Measurements from ENCODE around the gene TAOK3. TPM values are rescaled to one million over a fixed set of nuclear protein-coding genes. Genes with fewer than 3 reads are reported as not detected.

TAOK3 gene
- total RNA-seq, 4 donors from 2014 or later: 22.7 to 61.7 (median 38.8) TPM

DNA sequence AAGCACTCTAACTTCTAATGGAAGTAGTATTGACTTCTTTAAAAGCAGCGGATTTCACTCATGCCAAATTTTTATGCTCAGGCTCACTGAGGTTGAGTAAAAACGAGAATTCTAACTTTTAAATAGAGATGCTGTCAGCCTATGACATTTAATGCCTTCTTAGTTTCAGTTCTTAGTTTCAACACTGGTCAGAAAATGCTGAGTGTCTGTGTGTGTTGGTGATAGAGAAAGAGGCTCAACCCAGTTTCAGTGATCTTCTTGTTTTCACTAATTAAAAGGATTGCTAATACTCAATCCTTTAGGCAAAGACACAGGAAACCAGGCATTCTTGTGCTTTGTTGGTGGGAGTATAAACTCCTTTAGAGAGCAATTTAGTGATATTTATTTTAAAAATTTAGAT, 205.8 kb downstream of the TAOK3 start:
- no peaks in the 10 kb centered on the region for H3K9me3 ChIP-seq
- 77% methylated on average over 2 of the region's 2 CpGs for WGBS
- DNase-seq (ENCODE audit: low spot score in 2 of 2): no peak
- H3K4me3 ChIP-seq: no peak overlapping the region
- H3K36me3 ChIP-seq: peaks cover 40% of the 10 kb centered on the region
- H3K27ac ChIP-seq: no peak overlapping the region
- H3K27me3 ChIP-seq: no peaks in the 10 kb centered on the region
- TF ChIP-seq, protein P1, sequence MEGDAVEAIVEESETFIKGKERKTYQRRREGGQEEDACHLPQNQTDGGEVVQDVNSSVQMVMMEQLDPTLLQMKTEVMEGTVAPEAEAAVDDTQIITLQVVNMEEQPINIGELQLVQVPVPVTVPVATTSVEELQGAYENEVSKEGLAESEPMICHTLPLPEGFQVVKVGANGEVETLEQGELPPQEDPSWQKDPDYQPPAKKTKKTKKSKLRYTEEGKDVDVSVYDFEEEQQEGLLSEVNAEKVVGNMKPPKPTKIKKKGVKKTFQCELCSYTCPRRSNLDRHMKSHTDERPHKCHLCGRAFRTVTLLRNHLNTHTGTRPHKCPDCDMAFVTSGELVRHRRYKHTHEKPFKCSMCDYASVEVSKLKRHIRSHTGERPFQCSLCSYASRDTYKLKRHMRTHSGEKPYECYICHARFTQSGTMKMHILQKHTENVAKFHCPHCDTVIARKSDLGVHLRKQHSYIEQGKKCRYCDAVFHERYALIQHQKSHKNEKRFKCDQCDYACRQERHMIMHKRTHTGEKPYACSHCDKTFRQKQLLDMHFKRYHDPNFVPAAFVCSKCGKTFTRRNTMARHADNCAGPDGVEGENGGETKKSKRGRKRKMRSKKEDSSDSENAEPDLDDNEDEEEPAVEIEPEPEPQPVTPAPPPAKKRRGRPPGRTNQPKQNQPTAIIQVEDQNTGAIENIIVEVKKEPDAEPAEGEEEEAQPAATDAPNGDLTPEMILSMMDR (IDR thresholded peaks at IDR 0.05): no peak
- TF ChIP-seq POLR2AphosphoS5 (IDR thresholded peaks at IDR 0.05) (no peak), POLR2A (IDR thresholded peaks at IDR 0.05) (no peak), EP300 (IDR thresholded peaks at IDR 0.05) (no peak)
- H3K4me1 ChIP-seq: no peaks in the 10 kb centered on the region

DNA sequence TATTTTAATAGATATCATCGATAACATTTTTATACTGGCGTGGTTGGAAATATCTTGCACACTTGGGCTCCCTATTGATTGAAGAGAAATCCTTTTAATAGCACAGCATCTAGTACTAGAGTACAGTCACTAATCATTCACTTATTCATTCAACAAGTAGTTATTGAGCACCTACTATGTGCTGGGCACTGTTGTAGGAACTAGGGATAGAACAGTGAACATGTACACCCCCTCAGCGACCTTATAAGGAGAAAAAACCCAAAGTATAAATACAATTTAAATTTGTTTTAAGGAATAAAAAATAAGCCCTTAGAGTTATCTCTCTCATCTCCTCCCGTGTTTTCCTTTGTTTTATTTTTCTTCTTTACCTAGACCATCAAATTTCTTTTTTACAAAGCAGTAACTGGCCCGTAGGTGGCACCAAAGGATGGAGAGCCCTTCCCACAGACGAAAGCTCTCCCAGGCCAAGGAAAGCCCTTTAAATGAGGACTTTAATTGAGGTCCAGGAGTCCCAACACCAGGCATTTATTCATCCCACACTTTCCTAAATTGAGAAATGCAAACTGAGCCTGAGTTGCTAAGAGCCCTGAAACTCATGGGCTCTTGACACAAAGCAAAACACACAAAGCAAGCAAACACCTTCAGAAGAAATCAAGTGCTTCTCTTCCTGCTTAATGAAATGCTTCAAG, 207.8 kb downstream of the TAOK3 start:
- DNase-seq (ENCODE audit: low spot score in 2 of 2): no peak

DNA sequence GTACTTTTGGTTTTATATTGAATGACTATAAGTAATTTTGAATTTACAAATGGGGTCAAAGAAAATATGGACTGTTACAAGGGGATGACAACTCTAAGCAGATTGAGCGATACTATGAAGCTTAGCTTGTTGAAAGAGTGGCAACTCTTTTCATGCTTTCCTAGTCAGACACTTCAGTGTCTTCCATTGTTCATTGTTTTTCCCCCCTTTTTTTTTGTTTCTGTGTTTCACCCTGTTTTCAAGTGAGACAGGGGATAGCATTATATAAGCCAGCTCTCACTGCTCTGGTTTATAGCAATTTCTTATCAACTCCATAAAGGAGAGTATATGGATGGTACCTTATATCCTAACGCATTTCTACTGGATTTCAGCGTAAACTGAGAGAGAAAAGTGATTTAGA, 212.2 kb downstream of the TAOK3 start:
- DNase-seq (ENCODE audit: low spot score in 2 of 2): no peak
- TF ChIP-seq POLR2AphosphoS5 (IDR thresholded peaks at IDR 0.05) (no peak), EP300 (IDR thresholded peaks at IDR 0.05) (no peak), POLR2A (IDR thresholded peaks at IDR 0.05) (no peak)
- TF ChIP-seq, protein P1 (IDR thresholded peaks at IDR 0.05): no peak
- no peak overlapping the region for H3K27ac ChIP-seq
- H3K27me3 ChIP-seq: no peaks in the 10 kb centered on the region
- no peaks in the 10 kb centered on the region for H3K4me1 ChIP-seq
- no peaks in the 10 kb centered on the region for H3K9me3 ChIP-seq
- no peak overlapping the region for H3K4me3 ChIP-seq
- peaks cover 45% of the 10 kb centered on the region for H3K36me3 ChIP-seq
- 97% methylated on average over 3 of the region's 3 CpGs for WGBS

More for the DNA sequence above, 207.8 kb downstream of the TAOK3 start:
- Histone ChIP-seq H3K9me3 (no peaks in the 10 kb centered on the region), H3K27me3 (no peaks in the 10 kb centered on the region), H3K27ac (no peak overlapping the region), H3K4me3 (no peak overlapping the region), H3K4me1 (no peaks in the 10 kb centered on the region), H3K36me3 (peaks cover 40% of the 10 kb centered on the region)
- TF ChIP-seq POLR2A (IDR thresholded peaks at IDR 0.05) (no peak), POLR2AphosphoS5 (IDR thresholded peaks at IDR 0.05) (no peak)
- TF ChIP-seq, protein P1 (IDR thresholded peaks at IDR 0.05): peak in 1 of 2 donors; percentile 31
- 58% methylated on average over 6 of the region's 6 CpGs for WGBS

DNA sequence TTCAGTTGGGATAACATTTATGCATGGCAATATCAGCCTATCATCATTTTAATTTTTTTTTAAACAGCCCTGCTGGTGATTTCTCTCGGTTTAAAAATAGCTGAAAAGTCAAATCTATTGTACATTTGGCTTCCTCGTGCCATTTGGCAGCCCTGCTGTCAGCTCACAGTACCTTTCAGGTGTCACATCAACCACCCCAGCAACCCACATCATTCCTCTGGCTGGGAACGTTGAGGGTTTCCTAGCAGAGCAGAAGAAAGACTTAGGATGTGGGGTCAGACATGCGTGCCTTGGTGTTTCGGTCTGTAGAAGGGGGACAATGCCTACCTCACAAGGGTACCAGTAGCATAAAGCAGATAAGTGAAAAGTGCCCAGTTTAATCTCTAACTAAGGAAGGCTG, 221.0 kb downstream of the TAOK3 start:
- Histone ChIP-seq H3K27ac (no peak overlapping the region), H3K9me3 (no peaks in the 10 kb centered on the region), H3K4me1 (no peaks in the 10 kb centered on the region), H3K36me3 (peaks cover 52% of the 10 kb centered on the region), H3K4me3 (no peak overlapping the region), H3K27me3 (no peaks in the 10 kb centered on the region)
- 82% methylated on average over 5 of the region's 5 CpGs for WGBS
- DNase-seq (ENCODE audit: low spot score in 2 of 2): no peak
- TF ChIP-seq, protein P1 (IDR thresholded peaks at IDR 0.05): no peak
- no peak for TF ChIP-seq POLR2AphosphoS5 (IDR thresholded peaks at IDR 0.05)

DNA sequence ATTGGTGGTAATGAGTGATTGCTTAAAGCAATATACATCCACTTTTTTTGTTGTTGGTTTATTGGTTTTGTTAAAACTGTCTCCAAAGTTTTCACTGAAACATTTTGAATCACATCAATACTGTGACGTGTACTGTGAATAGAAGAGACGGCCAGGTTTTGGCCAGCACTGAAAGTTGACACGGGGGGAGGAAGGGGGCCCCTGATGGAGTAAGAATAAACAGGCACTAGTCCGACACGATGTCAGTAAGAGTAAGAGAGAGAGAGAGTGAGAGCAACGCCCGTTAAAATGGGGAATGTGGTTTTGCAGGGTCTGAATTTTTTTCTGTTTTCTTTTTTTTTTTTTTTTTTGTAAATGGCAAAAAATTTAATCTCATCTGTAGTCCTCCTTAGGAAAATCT, 222.1 kb downstream of the TAOK3 start:
- H3K27me3 ChIP-seq: no peaks in the 10 kb centered on the region
- no peak overlapping the region for H3K4me3 ChIP-seq
- H3K9me3 ChIP-seq: no peaks in the 10 kb centered on the region
- DNase-seq (ENCODE audit: low spot score in 2 of 2): no peak
- peaks cover 63% of the 10 kb centered on the region for H3K36me3 ChIP-seq
- H3K4me1 ChIP-seq: no peaks in the 10 kb centered on the region
- WGBS: 58% methylated on average over 7 of the region's 7 CpGs
- TF ChIP-seq POLR2A (IDR thresholded peaks at IDR 0.05) (no peak), POLR2AphosphoS5 (IDR thresholded peaks at IDR 0.05) (no peak), EP300 (IDR thresholded peaks at IDR 0.05) (no peak)
- TF ChIP-seq, protein P1 (IDR thresholded peaks at IDR 0.05): no peak
- H3K27ac ChIP-seq: no peak overlapping the region

All from suprapubic skin (tissue), 4 donors.